ENCODE data around the gene HLA-DPB1.

The HLA-DPB1 gene

GRCh38 chr6:33104887-33105286, 29.1 kb downstream of the HLA-DPB1 start:
- no peak for DNase-seq

GRCh38 chr6:33105386-33105785, 29.6 kb downstream of the HLA-DPB1 start:
- DNase-seq = no peak

- no peak for DNase-seq
These were observed 30.4 kb downstream of the HLA-DPB1 start for GRCh38 chr6:33105916-33106871.

- DNase-seq = no peak
These were observed 31.9 kb downstream of the HLA-DPB1 start for GRCh38 chr6:33107641-33108040.

- DNase-seq = no peak
These were observed 32.5 kb downstream of the HLA-DPB1 start for GRCh38 chr6:33108307-33108706.

GRCh38 chr6:33112148-33112547, 36.4 kb downstream of the HLA-DPB1 start:
- DNase-seq = no peak

GRCh38 chr6:33113755-33114154, 38.0 kb downstream of the HLA-DPB1 start:
- no peak for DNase-seq

GRCh38 chr6:33114406-33114805, 38.6 kb downstream of the HLA-DPB1 start:
- no peak for DNase-seq

GRCh38 chr6:33116417-33116816, 40.6 kb downstream of the HLA-DPB1 start:
- DNase-seq = no peak

GRCh38 chr6:33116841-33117711, 41.3 kb downstream of the HLA-DPB1 start:
- DNase-seq = no peak

- DNase-seq = no peak
These were observed 42.1 kb downstream of the HLA-DPB1 start for GRCh38 chr6:33117811-33118277.

GRCh38 chr6:33118525-33119123, 42.8 kb downstream of the HLA-DPB1 start:
- no peak for DNase-seq

GRCh38 chr6:33120001-33120400, 44.2 kb downstream of the HLA-DPB1 start:
- no peak for DNase-seq

- DNase-seq = no peak
These were observed 47.4 kb downstream of the HLA-DPB1 start for GRCh38 chr6:33123181-33123580.

- DNase-seq = no peak
These were observed 48.1 kb downstream of the HLA-DPB1 start for GRCh38 chr6:33123732-33124524.

- no peak for DNase-seq
These were observed 48.7 kb downstream of the HLA-DPB1 start for GRCh38 chr6:33124525-33124901.

- DNase-seq = no peak
These were observed 49.2 kb downstream of the HLA-DPB1 start for GRCh38 chr6:33124947-33125346.

- peak; percentile 36 for DNase-seq
These were observed 50.4 kb downstream of the HLA-DPB1 start for GRCh38 chr6:33126101-33126714.

- no peak for DNase-seq
These were observed 52.5 kb downstream of the HLA-DPB1 start for GRCh38 chr6:33128318-33128717.

GRCh38 chr6:33132081-33132524, 56.3 kb downstream of the HLA-DPB1 start:
- DNase-seq = no peak

- DNase-seq = no peak
These were observed 60.6 kb downstream of the HLA-DPB1 start for GRCh38 chr6:33136310-33136900.

All from effector CD8-positive, alpha-beta T cell (primary cell).